ENCODE measurements around the gene ZCCHC2.

Gene ZCCHC2

GRCh38 chr18:62583376-62583775 is 60.6 kb downstream of the ZCCHC2 start:
- no peak for DNase-seq

- peak; percentile 85 to 88 for DNase-seq
These were observed 61.7 kb downstream of the ZCCHC2 start for GRCh38 chr18:62584241-62585120.

GRCh38 chr18:62585274-62586150 is 62.7 kb downstream of the ZCCHC2 start:
- peak; percentile 63 to 65 for DNase-seq

- peak; percentile 82 to 84 for DNase-seq
These were observed 63.4 kb downstream of the ZCCHC2 start for GRCh38 chr18:62586151-62586774.

- DNase-seq, result no peak
These were observed 64.1 kb downstream of the ZCCHC2 start for GRCh38 chr18:62586781-62587487.

- no peak for DNase-seq
These were observed 64.9 kb downstream of the ZCCHC2 start for GRCh38 chr18:62587689-62588088.

GRCh38 chr18:62588217-62588616 is 65.4 kb downstream of the ZCCHC2 start:
- DNase-seq, result no peak

- no peak for DNase-seq
These were observed 68.2 kb downstream of the ZCCHC2 start for GRCh38 chr18:62590799-62591590.

GRCh38 chr18:62596145-62597005 is 73.5 kb downstream of the ZCCHC2 start:
- DNase-seq, result peak in 1 of 2 donors; percentile 11

GRCh38 chr18:62601871-62602270 is 79.0 kb downstream of the ZCCHC2 start:
- DNase-seq, result no peak

- no peak for DNase-seq
These were observed 79.9 kb downstream of the ZCCHC2 start for GRCh38 chr18:62602706-62603105.

- DNase-seq, result no peak
These were observed 80.4 kb downstream of the ZCCHC2 start for GRCh38 chr18:62603211-62603610.

GRCh38 chr18:62603979-62604378 is 81.2 kb downstream of the ZCCHC2 start:
- DNase-seq, result no peak

GRCh38 chr18:62605685-62606084 is 82.9 kb downstream of the ZCCHC2 start:
- DNase-seq, result no peak

- DNase-seq, result no peak
These were observed 83.3 kb downstream of the ZCCHC2 start for GRCh38 chr18:62606106-62606505.

GRCh38 chr18:62607302-62607701 is 84.5 kb downstream of the ZCCHC2 start:
- no peak for DNase-seq

- DNase-seq, result no peak
These were observed 85.0 kb downstream of the ZCCHC2 start for GRCh38 chr18:62607708-62608428.

- DNase-seq, result no peak
These were observed 86.9 kb downstream of the ZCCHC2 start for GRCh38 chr18:62609764-62610163.

- DNase-seq, result no peak
These were observed 87.5 kb downstream of the ZCCHC2 start for GRCh38 chr18:62610351-62610700.

All from stimulated activated CD4-positive, alpha-beta T cell treated with anti-CD3 and anti-CD28 coated beads, Interleukin-2, amount 100 ng/mL, for 24 hours (primary cell).